HL-60 (cell line): Measurements from ENCODE around the gene C1QTNF3.

Source experiments
- DNase-seq, 2 experiments: peaks; one replicate each; pipeline ENCODE4 v3.0.0-alpha.2; 2010 to 2020; ENCODE audit warnings: low read depth in 1 of 2, low spot score in 1 of 2
- H3K27ac ChIP-seq: fragments of 250-450 bp; sonication (Bioruptor Pico); replicated peaks from 2 replicates; pipeline ENCODE4 v1.5.1; 2020; ENCODE audit warnings: mild to moderate bottlenecking, moderate library complexity
- H3K27me3 ChIP-seq: fragments of 250-450 bp; sonication (Bioruptor Pico); 2 replicates; pipeline ENCODE4 v1.5.1; 2021; ENCODE audit warnings: mild to moderate bottlenecking, moderate library complexity; ENCODE audit not compliant: insufficient read depth, poor library complexity, severe bottlenecking
- H3K4me3 ChIP-seq: replicated peaks from 2 replicates; pipeline ENCODE4 v1.5.1; 2011; ENCODE audit warnings: mild to moderate bottlenecking, control low read depth, low read length; ENCODE audit not compliant: insufficient read depth
- CTCF ChIP-seq: IDR thresholded peaks from one replicate; pipeline ENCODE4 v1.5.1; 2011; ENCODE audit warnings: low read length, control low read depth, inconsistent platforms; ENCODE audit not compliant: insufficient read depth
- GABPA ChIP-seq: IDR thresholded peaks from 2 replicates; pipeline ENCODE4 v1.6.1; 2012; ENCODE audit warnings: low read depth
- POLR2AphosphoS5 ChIP-seq: IDR thresholded peaks from 2 replicates; pipeline ENCODE4 v1.6.1; 2012; ENCODE audit warnings: low read depth
- REST ChIP-seq: IDR thresholded peaks from 2 replicates; pipeline ENCODE4 v1.6.1; 2012; ENCODE audit warnings: low read depth; ENCODE audit not compliant: insufficient replicate concordance
- SPI1 ChIP-seq: IDR thresholded peaks from 2 replicates; pipeline ENCODE4 v1.6.1; 2012; ENCODE audit warnings: low read depth, mild to moderate bottlenecking, borderline replicate concordance

C1QTNF3 gene

GRCh38 chr5:34058532-34058931 lies 15.5 kb upstream of the C1QTNF3 start:
- Histone ChIP-seq H3K4me3 (no peak overlapping the region), H3K27ac (no peak overlapping the region), H3K27me3 (no peaks in the 10 kb centered on the region)
- DNase-seq = no peak
- no peak for TF ChIP-seq REST
- no peak for TF ChIP-seq POLR2AphosphoS5
- no peak for TF ChIP-seq GABPA
- TF ChIP-seq CTCF = no peak
- TF ChIP-seq SPI1 = no peak

- DNase-seq = no peak
- Histone ChIP-seq H3K27me3 (no peaks in the 10 kb centered on the region), H3K27ac (no peak overlapping the region), H3K4me3 (no peak overlapping the region)
- no peak for TF ChIP-seq SPI1
- no peak for TF ChIP-seq REST
- TF ChIP-seq GABPA = no peak
- TF ChIP-seq CTCF = no peak
- TF ChIP-seq POLR2AphosphoS5 = no peak
Observed at GRCh38 chr5:34057569-34057968, 14.6 kb upstream of the C1QTNF3 start.

GRCh38 chr5:34057118-34057517 lies 14.1 kb upstream of the C1QTNF3 start:
- Histone ChIP-seq H3K27me3 (no peaks in the 10 kb centered on the region), H3K4me3 (no peak overlapping the region), H3K27ac (no peak overlapping the region)
- no peak for DNase-seq
- no peak for TF ChIP-seq CTCF
- TF ChIP-seq REST = no peak
- no peak for TF ChIP-seq GABPA
- no peak for TF ChIP-seq POLR2AphosphoS5
- no peak for TF ChIP-seq SPI1
